ENCODE measurements around the gene MTA1.

DNA sequence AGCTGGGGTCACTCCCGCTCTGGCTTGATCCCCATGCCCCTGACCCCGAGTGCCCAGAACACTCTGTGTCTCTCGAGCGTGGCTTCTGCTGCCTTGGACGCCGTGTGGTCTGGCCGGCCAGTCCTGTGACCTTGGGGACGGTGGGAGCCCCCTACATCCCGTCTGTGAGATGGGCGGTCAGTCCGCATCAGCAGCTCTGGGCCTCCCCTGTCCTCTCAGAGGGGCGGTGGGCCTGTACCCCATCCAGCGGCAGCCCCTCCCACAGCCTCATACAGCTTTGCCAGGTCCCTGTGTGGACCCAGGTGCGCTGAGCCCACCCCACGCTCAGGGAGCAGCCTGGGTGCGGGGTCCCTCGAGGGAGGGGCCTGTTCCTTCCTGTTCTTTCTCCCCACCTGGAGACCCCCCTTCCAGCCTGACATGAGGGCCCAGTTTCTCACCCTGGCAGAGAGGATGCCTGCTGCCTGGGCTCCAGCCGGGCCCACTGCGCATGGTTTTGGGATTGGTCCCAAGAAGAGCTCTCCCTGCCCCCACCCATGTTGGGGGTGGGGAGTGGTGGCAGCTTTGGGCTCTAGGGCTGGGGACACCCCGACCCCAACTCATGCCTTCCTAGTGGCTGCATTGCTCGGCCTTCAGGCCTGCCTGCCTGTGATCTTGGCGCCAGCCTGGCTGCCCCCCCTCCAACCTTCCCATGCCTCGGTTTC, 1.5 kb downstream of the MTA1 start:
- TF ChIP-seq CTCF (IDR thresholded peaks at IDR 0.05) (no peak), EP300 (IDR thresholded peaks at IDR 0.05) (no peak)
